ENCODE data around the gene TECRL.
A peak's percentile ranks its signal among the peaks of the same experiment; 100 is the strongest.

Gene TECRL

GRCh38 chr4:64305565-64306254, 103.5 kb downstream of the TECRL start:
- H3K4me2 ChIP-seq, result peak overlapping the region; percentile 95
- H3K79me2 ChIP-seq (ENCODE audit: insufficient read depth, low read depth), result 0 out of 2 replicates have a peak, but pooled peaks cover 4% of the 10 kb centered on the region
- H3K27ac ChIP-seq, result peak overlapping the region; percentile 97
- peaks cover 75% of the 10 kb centered on the region for H3K4me1 ChIP-seq (ENCODE audit: low read depth, poor library complexity, severe bottlenecking)
- H2AFZ ChIP-seq (ENCODE audit: low read depth), result peak overlapping the region; percentile 31
- H3K27me3 ChIP-seq (ENCODE audit: insufficient read depth, low read depth), result no peaks in the 10 kb centered on the region
- no peaks in the 10 kb centered on the region for H4K20me1 ChIP-seq (ENCODE audit: insufficient read depth)
- no peaks in the 10 kb centered on the region for H3K36me3 ChIP-seq (ENCODE audit: insufficient read depth)
- peak overlapping the region; percentile 43 for H3K9ac ChIP-seq
- peak overlapping the region; percentile 65 for H3K4me3 ChIP-seq (IDR thresholded peaks at IDR 0.05; ENCODE audit: insufficient read depth, low read depth, low read length)
- no peak for TF ChIP-seq CTCF (conservative IDR thresholded peaks at IDR 0.05; ENCODE audit: low read depth, low read length)

- H3K79me2 ChIP-seq (ENCODE audit: insufficient read depth, low read depth), result no peaks in the 10 kb centered on the region
- no peak overlapping the region for H3K4me3 ChIP-seq (IDR thresholded peaks at IDR 0.05; ENCODE audit: insufficient read depth, low read depth, low read length)
- H3K27ac ChIP-seq, result no peak overlapping the region
- TF ChIP-seq CTCF (conservative IDR thresholded peaks at IDR 0.05; ENCODE audit: low read depth, low read length), result no peak
- no peak overlapping the region for H3K9ac ChIP-seq
- no peaks in the 10 kb centered on the region for H4K20me1 ChIP-seq (ENCODE audit: insufficient read depth)
- no peak overlapping the region for H2AFZ ChIP-seq (ENCODE audit: low read depth)
- no peaks in the 10 kb centered on the region for H3K27me3 ChIP-seq (ENCODE audit: insufficient read depth, low read depth)
- H3K36me3 ChIP-seq (ENCODE audit: insufficient read depth), result no peaks in the 10 kb centered on the region
- peaks cover 4% of the 10 kb centered on the region for H3K4me1 ChIP-seq (ENCODE audit: low read depth, poor library complexity, severe bottlenecking)
- H3K4me2 ChIP-seq, result no peak overlapping the region
These were observed 136.8 kb downstream of the TECRL start for GRCh38 chr4:64272432-64272831.

GRCh38 chr4:64271601-64272081, 137.6 kb downstream of the TECRL start:
- no peak overlapping the region for H3K4me3 ChIP-seq (IDR thresholded peaks at IDR 0.05; ENCODE audit: insufficient read depth, low read depth, low read length)
- no peak overlapping the region for H2AFZ ChIP-seq (ENCODE audit: low read depth)
- no peaks in the 10 kb centered on the region for H3K36me3 ChIP-seq (ENCODE audit: insufficient read depth)
- no peak overlapping the region for H3K27ac ChIP-seq
- H3K9ac ChIP-seq, result no peak overlapping the region
- no peaks in the 10 kb centered on the region for H3K4me1 ChIP-seq (ENCODE audit: low read depth, poor library complexity, severe bottlenecking)
- TF ChIP-seq CTCF (conservative IDR thresholded peaks at IDR 0.05; ENCODE audit: low read depth, low read length), result no peak
- H3K4me2 ChIP-seq, result no peak overlapping the region
- H3K27me3 ChIP-seq (ENCODE audit: insufficient read depth, low read depth), result no peaks in the 10 kb centered on the region
- H4K20me1 ChIP-seq (ENCODE audit: insufficient read depth), result no peaks in the 10 kb centered on the region
- no peaks in the 10 kb centered on the region for H3K79me2 ChIP-seq (ENCODE audit: insufficient read depth, low read depth)

GRCh38 chr4:64266669-64267068, 142.6 kb downstream of the TECRL start:
- no peak overlapping the region for H3K4me3 ChIP-seq (IDR thresholded peaks at IDR 0.05; ENCODE audit: insufficient read depth, low read depth, low read length)
- H3K27ac ChIP-seq, result no peak overlapping the region
- no peaks in the 10 kb centered on the region for H4K20me1 ChIP-seq (ENCODE audit: insufficient read depth)
- no peaks in the 10 kb centered on the region for H3K36me3 ChIP-seq (ENCODE audit: insufficient read depth)
- no peak overlapping the region for H2AFZ ChIP-seq (ENCODE audit: low read depth)
- TF ChIP-seq CTCF (conservative IDR thresholded peaks at IDR 0.05; ENCODE audit: low read depth, low read length), result no peak
- H3K4me2 ChIP-seq, result no peak overlapping the region
- no peaks in the 10 kb centered on the region for H3K27me3 ChIP-seq (ENCODE audit: insufficient read depth, low read depth)
- no peaks in the 10 kb centered on the region for H3K79me2 ChIP-seq (ENCODE audit: insufficient read depth, low read depth)
- H3K4me1 ChIP-seq (ENCODE audit: low read depth, poor library complexity, severe bottlenecking), result no peaks in the 10 kb centered on the region
- no peak overlapping the region for H3K9ac ChIP-seq
